Hepatocyte (in vitro differentiated cells): ENCODE measurements around the gene FZR1. TPM values are rescaled to one million over a fixed set of nuclear protein-coding genes. Genes with fewer than 3 reads are reported as not detected.

Experiments used
- DNase-seq: peaks from one replicate; pipeline ENCODE4 v3.0.0-alpha.2; 2016; ENCODE audit warnings: low spot score
- H2AFZ ChIP-seq: fragments of 200-600 bp; sonication (generic); 2 replicates; pipeline ENCODE4 v1.6.0; 2016; ENCODE audit warnings: antibody characterized with exemption, mild to moderate bottlenecking
- H3K27ac ChIP-seq: fragments of 200-600 bp; sonication (generic); 2 replicates; pipeline ENCODE4 v1.5.1; 2016; ENCODE audit warnings: mild to moderate bottlenecking
- H3K27me3 ChIP-seq: fragments of 200-600 bp; sonication (generic); 2 replicates; pipeline ENCODE4 v1.6.1; 2016
- H3K36me3 ChIP-seq: fragments of 200-600 bp; sonication (generic); replicated peaks from 2 replicates; pipeline ENCODE4 v1.5.1; 2016; ENCODE audit warnings: low read depth; ENCODE audit not compliant: insufficient read depth
- H3K4me1 ChIP-seq: fragments of 200-600 bp; sonication (generic); 2 replicates; pipeline ENCODE4 v1.5.1; 2016; ENCODE audit warnings: mild to moderate bottlenecking, moderate library complexity; ENCODE audit not compliant: insufficient read depth
- H3K4me2 ChIP-seq: fragments of 200-600 bp; sonication (generic); 2 replicates; pipeline ENCODE4 v1.6.0; 2016
- H3K4me3 ChIP-seq: fragments of 200-600 bp; sonication (generic); 2 replicates; pipeline ENCODE4 v1.5.1; 2016; ENCODE audit warnings: mild to moderate bottlenecking
- H3K79me2 ChIP-seq: fragments of 200-600 bp; sonication (generic); 2 replicates; pipeline ENCODE4 v1.6.0; 2017; ENCODE audit warnings: mild to moderate bottlenecking
- H3K9me2 ChIP-seq: fragments of 200-600 bp; sonication (generic); replicated peaks from 2 replicates; pipeline ENCODE4 v1.6.0; 2017; ENCODE audit warnings: mild to moderate bottlenecking; ENCODE audit not compliant: insufficient read depth
- H3K9me3 ChIP-seq: fragments of 200-600 bp; sonication (generic); 2 replicates; pipeline ENCODE4 v1.5.1; 2016; ENCODE audit warnings: low read depth, mild to moderate bottlenecking
- H4K20me1 ChIP-seq: fragments of 200-600 bp; sonication (generic); 2 replicates; pipeline ENCODE4 v1.6.0; 2016; ENCODE audit warnings: mild to moderate bottlenecking; ENCODE audit not compliant: insufficient read depth, poor library complexity, severe bottlenecking
- CTCF ChIP-seq: fragments of 200-600 bp; sonication (generic); IDR thresholded peaks from 2 replicates; pipeline ENCODE4 v1.5.1; 2016; ENCODE audit warnings: antibody characterized with exemption, mild to moderate bottlenecking; ENCODE audit not compliant: poor library complexity
- EZH2 ChIP-seq: fragments of 200-600 bp; sonication (generic); IDR thresholded peaks from 2 replicates; pipeline ENCODE4 v1.6.1; 2016; ENCODE audit warnings: antibody characterized with exemption, mild to moderate bottlenecking, borderline replicate concordance
- EZH2phosphoT487 ChIP-seq: fragments of 200-600 bp; sonication (generic); IDR thresholded peaks from one replicate; pipeline ENCODE4 v1.6.1; 2018; ENCODE audit warnings: antibody characterized with exemption, mild to moderate bottlenecking, low read depth, moderate library complexity; ENCODE audit not compliant: unreplicated experiment, severe bottlenecking
- WGBS: methylation state at CpG from one replicate; pipeline ENCODE4 v1.1.6; 2016; ENCODE audit warnings: low lambda C conversion rate; ENCODE audit errors: missing lambda C conversion rate; 5-methylcytosine and 5-hydroxymethylcytosine counted together
- polyA plus RNA-seq: library from polyadenylated mRNA; unstranded; fragments of >200 nt; fragmentation: Nextera tagmentation; extraction: Ambion mirVana; gene quantifications from 2 replicates; pipeline ENCODE4 v1.2.1, GENCODE V29; 2016
- total RNA-seq: library from RNA; depleted of rRNA; stranded (reverse); fragments of >200 nt; gene quantifications from 2 replicates; pipeline ENCODE4 v1.2.3, GENCODE V29; 2014

FZR1 gene
- total and polyA plus RNA-seq, 2 experiments from 2014 or later: 32.1 to 51.0 TPM

DNA sequence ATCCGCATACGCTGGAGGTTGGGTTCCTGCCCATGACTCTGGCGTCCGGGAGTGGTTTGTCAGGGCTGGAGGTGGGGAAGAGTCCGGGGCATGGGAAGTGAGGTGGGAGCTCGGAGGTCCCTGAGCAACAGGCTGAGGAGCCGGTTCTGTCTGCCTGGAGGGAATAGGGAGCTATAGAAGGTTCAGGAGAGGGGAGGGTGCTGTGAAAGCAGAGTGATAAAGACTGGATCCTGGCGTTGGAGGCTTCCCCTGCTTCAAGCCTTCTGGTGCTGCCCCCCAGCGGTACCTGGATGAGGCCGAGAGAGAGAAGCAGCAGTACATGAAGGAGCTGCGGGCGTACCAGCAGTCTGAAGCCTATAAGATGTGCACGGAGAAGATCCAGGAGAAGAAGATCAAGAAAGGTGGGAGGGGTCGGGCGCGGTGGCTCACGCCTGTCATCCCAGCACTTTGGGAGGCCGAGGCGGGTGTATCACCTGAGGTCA, 69.2 kb downstream of the FZR1 start:
- Histone ChIP-seq H3K36me3 (no peaks in the 10 kb centered on the region), H3K4me3 (no peak overlapping the region), H3K79me2 (peaks cover 3% of the 10 kb centered on the region), H3K9me3 (no peaks in the 10 kb centered on the region), H2AFZ (no peak overlapping the region), H3K27ac (no peak overlapping the region), H3K4me2 (no peak overlapping the region), H3K4me1 (peaks cover 9% of the 10 kb centered on the region), H4K20me1 (peaks cover 3% of the 10 kb centered on the region), H3K27me3 (no peaks in the 10 kb centered on the region), H3K9me2 (no peaks in the 10 kb centered on the region)
- TF ChIP-seq CTCF (peak; percentile 22), EZH2 (no peak)
- DNase-seq: no peak
- WGBS: 88% methylated on average over 19 of the region's 19 CpGs

DNA sequence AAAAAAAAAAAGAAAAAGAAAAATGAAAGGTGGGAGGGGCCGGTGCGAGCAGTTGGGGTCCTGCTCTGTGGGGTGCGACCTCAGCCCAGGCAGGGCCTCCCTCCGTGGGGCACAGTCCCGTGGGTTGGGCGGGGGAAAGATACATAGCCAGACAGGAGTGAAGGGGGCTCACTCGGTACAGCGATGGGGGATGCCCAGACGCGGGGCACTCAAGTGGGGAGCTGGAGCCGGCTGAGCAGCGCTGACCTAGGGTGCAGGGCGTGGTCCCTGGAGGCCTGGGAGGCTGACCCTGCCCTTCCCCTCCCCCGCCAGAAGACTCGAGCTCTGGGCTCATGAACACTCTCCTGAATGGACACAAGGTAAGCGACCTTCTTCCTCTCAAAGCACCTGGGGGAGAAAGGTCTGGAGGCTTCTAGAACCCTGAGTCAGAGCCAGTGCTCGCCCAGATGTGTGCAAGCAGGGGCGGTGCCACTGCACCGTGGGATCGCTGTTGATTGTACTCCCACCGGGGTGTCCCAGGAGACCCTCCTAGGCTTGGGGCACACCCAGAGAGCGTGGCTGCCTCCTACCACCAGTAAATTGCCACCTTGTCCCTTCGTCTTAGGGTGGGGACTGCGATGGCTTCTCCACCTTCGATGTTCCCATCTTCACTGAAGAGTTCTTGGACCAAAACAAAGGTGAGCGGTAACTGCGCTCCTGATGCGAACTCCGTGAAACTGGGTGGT, 70.0 kb downstream of the FZR1 start:
- TF ChIP-seq EZH2 (no peak), EZH2phosphoT487 (no peak), CTCF (no peak)
- no peaks in the 10 kb centered on the region for H3K36me3 ChIP-seq
- no peaks in the 10 kb centered on the region for H3K9me2 ChIP-seq
- H3K4me3 ChIP-seq: no peak overlapping the region
- H4K20me1 ChIP-seq: peaks cover 3% of the 10 kb centered on the region
- DNase-seq: no peak
- peaks cover 3% of the 10 kb centered on the region for H3K79me2 ChIP-seq
- no peaks in the 10 kb centered on the region for H3K9me3 ChIP-seq
- no peak overlapping the region for H3K27ac ChIP-seq
- peak overlapping the region; percentile 82 for H3K4me2 ChIP-seq
- no peak overlapping the region for H2AFZ ChIP-seq
- 77% methylated on average over 24 of the region's 29 CpGs for WGBS
- no peaks in the 10 kb centered on the region for H3K27me3 ChIP-seq
- H3K4me1 ChIP-seq: peaks cover 9% of the 10 kb centered on the region

DNA sequence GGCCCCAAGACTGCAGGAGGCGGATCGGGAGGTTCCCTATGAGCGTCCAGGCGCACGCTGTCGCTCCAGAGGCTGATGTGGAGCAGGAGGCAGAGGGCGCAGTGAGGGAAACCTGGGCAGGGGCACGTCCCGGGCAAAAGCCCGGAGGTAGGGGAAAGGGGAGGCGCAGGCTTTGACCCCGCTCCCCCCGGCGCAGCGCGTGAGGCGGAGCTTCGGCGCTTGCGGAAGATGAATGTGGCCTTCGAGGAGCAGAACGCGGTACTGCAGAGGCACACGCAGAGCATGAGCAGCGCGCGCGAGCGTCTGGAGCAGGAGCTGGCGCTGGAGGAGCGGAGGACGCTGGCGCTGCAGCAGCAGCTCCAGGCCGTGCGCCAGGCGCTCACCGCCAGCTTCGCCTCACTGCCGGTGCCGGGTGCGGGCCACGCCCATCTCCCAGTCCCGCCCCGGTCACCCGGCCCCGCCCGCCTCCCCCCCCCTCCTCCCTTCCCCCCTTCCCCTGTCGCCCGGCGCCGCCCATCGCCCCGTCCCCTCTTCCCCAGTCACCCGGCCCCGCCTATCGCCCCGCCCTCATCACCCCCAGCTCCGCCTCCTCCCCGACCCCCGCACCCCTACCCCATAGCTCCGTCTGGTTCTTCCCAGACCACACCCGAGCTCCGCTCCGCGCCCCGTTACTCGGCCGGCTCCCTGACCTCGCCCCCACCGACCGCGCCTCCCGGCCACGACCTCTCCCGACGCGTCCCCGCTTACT, 70.8 kb downstream of the FZR1 start:
- no peak overlapping the region for H3K27ac ChIP-seq
- no peaks in the 10 kb centered on the region for H3K9me3 ChIP-seq
- no peaks in the 10 kb centered on the region for H3K9me2 ChIP-seq
- no peak overlapping the region for H2AFZ ChIP-seq
- H3K4me2 ChIP-seq: peak overlapping the region; percentile 82
- WGBS: 13% methylated on average over 29 of the region's 78 CpGs
- H3K36me3 ChIP-seq: no peaks in the 10 kb centered on the region
- peaks cover 3% of the 10 kb centered on the region for H4K20me1 ChIP-seq
- no peak overlapping the region for H3K4me3 ChIP-seq
- no peaks in the 10 kb centered on the region for H3K27me3 ChIP-seq
- peaks cover 9% of the 10 kb centered on the region for H3K4me1 ChIP-seq
- peaks cover 3% of the 10 kb centered on the region for H3K79me2 ChIP-seq
- peak; percentile 88 for DNase-seq
- TF ChIP-seq EZH2phosphoT487 (no peak), EZH2 (no peak), CTCF (no peak)
